ENCODE results near the gene CCDC136.

Gene CCDC136

DNA sequence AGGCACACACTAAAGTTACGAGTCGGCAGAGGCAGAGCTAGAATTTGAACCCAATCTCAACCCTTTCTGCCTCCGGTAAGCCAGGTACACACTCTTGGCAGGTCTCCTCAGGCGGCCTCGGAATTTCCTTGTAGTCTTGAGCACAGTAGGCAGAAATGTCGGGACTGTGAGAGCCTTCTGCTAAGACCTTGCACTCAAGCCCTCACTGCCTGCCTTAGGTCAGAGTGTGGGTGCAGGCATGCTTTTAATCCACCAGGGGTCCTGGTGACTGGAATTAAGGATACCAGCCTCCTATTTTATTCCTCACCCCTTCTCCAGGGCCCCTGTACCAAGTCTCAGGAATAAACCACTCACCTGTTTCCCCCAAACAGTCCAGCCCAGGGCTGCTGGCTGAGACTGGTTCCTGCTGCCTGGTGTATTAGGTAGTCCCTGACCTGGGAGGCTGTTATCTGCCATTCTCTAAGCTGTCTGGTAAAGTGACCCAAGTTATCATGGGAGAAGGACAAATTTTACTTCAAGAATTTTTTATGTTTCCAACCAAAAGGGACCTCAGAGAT lies 71.7 kb downstream of the CCDC136 start:
- peak; percentile 79 for DNase-seq (ENCODE audit: low read depth)

DNA sequence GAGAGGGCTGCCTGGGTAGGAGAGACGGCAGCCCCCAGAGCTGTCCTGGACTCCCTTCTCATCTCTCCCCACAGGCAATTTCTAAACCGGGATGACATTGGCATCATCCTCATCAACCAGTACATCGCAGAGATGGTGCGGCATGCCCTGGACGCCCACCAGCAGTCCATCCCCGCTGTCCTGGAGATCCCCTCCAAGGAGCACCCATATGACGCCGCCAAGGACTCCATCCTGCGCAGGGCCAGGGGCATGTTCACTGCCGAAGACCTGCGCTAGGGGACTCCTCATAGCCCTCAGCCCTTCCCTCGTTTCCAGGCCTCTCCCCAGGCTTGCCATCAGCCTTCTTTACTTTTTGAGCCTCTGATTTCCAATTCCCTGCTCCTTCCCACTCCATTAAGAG lies 73.5 kb downstream of the CCDC136 start:
- DNase-seq (ENCODE audit: low read depth): no peak

DNA sequence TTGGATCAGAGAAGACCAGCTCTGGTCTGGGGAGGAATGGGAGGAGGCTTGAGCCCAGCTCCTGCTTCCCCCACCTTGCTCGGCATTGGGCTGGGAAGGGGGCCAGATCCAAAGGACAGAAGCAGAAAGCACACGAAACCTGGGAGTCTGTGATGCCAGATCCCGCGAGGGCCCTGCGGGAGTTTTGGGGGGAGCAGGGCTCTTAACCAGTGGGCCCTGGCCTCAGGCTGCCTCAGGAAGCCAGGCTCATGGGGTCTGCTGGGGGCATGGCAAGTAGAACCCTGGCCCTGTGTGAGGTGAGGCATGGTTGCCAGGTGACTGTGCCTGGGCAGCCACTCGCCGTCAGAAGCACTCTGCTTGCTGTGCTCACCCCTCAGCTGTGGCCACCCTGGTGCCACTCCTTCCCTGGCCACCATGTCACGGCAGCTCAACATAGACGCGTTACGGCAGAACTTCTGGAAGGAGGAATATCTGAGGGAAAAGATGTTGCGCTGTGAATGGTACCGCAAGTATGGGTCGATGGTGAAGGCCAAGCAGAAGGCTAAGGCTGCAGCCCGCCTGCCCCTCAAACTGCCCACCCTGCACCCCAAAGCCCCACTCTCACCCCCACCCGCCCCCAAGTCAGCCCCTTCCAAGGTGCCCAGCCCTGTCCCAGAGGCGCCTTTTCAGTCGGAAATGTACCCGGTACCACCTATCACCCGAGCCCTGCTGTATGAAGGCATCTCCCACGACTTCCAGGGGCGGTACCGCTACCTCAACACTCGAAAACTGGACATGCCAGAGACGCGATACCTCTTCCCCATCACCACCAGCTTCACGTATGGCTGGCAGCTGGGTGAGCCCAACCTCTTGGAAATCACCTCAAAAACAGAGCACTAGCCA lies 74.5 kb downstream of the CCDC136 start:
- DNase-seq (ENCODE audit: low read depth): no peak

DNA sequence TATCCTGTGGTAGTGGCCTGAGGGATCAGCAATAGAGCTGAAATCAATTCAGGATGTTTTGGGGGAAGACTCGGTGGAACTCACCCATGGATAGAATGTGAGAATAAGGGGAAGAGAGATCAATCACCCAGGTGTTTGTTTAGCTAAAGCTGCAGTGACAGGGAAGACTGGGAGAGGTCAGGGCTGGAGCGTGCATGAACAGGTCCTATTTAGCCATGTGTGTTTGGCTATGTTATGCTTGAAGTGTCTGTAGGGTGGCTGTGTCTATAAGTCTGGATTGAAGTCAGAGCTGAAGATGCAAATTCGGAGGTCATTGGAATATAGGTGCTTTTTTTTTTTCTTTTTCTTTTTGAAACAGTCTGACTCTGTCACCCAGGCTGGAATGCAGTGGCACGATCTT lies 75.5 kb downstream of the CCDC136 start:
- DNase-seq (ENCODE audit: low read depth): no peak

DNA sequence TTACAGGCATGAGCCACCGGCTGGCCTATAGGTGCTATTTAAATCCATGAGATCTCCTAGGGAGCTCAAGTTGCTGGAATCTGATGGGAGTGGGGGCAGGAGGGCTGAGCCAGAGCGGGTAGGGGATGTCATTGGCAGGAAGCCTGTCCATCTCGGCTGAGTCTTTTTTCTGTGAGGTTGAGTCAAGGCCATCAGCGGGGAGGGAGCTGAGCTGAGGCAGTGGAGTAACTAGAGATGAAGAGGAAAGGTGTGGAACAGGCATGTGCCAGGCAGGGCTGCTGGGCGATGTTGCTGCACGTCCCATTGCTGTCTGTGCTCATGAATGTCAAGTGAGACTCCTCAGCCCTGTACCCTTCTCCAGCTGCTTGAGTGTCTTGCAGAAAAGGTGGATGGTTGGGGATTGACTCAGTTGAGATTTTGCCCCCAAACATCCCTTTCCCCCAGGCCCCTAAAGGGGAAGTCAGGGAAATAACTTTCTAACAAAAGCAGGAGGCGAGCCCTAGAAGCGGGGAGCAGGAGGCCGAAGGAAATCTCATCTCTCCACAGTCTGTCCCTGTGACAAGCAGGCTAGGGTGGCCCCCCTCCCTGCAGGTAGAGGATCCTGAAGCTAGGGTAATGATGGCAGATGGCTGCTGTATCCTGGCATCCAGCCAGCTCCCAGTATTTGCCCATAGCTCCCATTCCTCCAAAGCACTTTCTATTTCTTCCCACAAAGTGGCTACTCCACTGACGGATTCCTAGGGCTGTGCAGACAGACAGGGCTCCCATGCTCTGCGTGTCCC lies 76.3 kb downstream of the CCDC136 start:
- peak; percentile 30 for DNase-seq (ENCODE audit: low read depth)

DNA sequence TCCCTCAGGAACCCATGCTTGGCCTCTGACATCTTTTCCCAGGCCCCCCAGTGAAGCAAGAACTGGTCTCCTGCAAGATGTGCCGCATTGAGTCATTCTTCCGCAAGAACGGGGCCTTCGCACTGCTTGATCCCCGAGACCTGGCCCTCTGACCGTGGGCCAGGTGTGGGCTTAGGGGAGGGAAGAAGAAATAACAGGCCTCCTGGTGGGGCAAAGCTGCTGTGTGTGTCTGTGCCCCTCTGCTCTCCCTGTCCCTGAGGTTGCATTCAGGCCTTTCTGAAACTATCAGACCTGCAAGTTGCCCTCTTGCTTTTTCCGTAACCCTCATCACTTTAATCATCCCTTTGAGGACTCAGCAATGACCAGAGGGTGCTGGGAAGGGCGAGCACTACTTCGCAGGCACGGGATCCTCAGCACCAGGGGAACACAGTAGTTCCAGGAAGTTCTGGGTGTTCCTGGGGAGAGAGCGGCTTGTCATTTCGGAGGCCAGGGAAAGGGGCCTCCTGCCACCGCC lies 76.9 kb downstream of the CCDC136 start:
- no peak for DNase-seq (ENCODE audit: low read depth)

DNA sequence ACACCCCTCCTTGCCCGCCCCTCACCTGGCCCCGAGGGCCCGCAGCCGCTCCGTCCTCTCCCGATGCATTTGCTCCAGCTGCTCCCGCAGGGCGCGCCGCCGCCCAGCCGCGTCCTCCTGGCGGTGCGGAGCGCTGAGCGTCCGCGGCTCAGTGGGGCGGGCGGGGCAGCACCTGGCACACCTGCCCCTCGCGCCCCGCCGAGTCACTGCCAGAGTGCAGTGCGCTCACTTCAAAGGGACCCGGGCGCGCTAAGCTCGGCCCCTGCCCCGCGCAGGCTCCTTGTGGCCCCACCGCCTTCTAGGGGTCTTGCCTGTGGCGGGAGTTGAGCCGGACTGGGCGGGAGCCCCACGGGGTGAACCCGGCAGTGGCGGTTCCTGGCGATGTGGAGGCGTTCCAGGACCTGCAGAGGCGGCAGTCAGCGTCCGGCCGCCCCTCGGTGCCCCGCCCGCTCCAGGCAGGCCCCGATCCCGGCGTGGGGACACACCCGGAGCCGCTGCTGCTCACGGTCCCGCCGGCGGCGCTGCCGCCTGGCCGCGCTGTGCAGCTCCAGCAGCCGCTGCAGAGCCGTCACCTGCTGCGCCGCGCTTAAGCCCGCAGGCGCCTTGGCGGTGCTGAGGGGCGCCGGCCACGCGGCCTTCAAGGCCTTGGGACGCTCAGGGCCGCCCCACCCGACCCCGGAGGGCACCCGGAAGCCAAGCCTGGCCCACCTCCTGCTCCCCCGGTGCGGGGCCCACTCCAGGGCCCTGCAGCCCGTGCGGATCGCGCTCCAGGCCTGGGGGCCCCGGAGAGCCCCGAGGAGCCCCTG lies 77.6 kb downstream of the CCDC136 start:
- DNase-seq (ENCODE audit: low read depth): peak; percentile 52

DNA sequence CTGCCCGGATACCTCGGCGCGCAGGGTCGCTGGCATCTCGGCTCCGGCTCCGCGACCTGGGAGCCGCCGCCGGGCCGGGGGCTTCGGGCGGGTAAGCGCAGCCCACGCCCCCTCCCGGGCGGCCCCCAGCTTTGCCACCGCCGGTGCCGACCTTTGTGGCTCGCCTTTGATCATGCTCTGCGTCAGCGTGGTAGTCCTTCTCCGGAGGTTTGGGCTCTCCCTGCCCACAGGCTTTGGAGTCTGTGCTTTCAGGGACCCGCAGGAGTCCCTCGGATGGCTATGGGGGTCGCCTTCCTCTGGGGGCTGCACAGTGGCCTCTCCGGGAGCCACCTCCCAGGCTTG lies 78.1 kb downstream of the CCDC136 start:
- no peak for DNase-seq (ENCODE audit: low read depth)

DNA sequence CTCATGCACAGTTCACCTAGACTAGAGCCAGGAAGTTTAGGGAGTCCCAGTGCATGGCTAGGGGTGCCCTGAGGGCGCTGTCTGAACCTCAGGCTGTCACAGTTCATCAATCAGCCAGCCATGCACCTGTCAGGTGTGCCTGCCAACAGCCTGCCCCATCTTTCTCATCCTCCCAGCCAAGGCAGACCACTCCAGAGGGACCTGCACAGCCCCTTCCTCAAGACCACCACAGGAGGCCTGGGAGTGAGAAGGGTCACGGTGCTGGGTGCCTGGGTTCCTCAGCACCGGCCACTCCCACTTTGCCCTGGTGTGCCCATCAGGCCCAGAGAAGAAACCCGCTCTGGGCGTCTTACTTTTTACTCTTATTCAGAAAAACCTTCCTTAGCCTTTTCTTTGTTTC lies 79.3 kb downstream of the CCDC136 start:
- DNase-seq (ENCODE audit: low read depth): no peak
